Testis (tissue), 2 donors: ENCODE results near the gene BCL6B.

Source experiments
- CTCF ChIP-seq, 3 experiments: fragments of 450-650 bp in 2 of 3; fragments of 200-600 bp in 1 of 3; sonication (generic) in 1 of 3; IDR thresholded peaks; one replicate each; pipeline ENCODE4 v1.5.1; 2016 to 2019; ENCODE audit warnings: antibody characterized with exemption in 3 of 3, mild to moderate bottlenecking in 2 of 3, moderate library complexity in 1 of 3
- POLR2A ChIP-seq: fragments of 450-650 bp; IDR thresholded peaks from one replicate; pipeline ENCODE4 v1.6.1; 2017; ENCODE audit warnings: antibody characterized with exemption, mild to moderate bottlenecking, moderate library complexity

- TF ChIP-seq POLR2A = no peak
- TF ChIP-seq CTCF (IDR thresholded peaks at IDR 0.05) = no peak
Observed at GRCh38 chr17:7077911-7078546, 55.2 kb downstream of the BCL6B start.
